ENCODE results near the gene IFIT1B. TPM values are rescaled to one million over a fixed set of nuclear protein-coding genes. Genes with fewer than 3 reads are reported as not detected.
"Not testable (repeated sequence)": the region's sequence is repeated elsewhere in the genome, so short reads cannot be mapped to it uniquely, and the experiment has no call there.

Gene IFIT1B
- total RNA-seq, 1 experiment from 2014 or later = not detected

DNA sequence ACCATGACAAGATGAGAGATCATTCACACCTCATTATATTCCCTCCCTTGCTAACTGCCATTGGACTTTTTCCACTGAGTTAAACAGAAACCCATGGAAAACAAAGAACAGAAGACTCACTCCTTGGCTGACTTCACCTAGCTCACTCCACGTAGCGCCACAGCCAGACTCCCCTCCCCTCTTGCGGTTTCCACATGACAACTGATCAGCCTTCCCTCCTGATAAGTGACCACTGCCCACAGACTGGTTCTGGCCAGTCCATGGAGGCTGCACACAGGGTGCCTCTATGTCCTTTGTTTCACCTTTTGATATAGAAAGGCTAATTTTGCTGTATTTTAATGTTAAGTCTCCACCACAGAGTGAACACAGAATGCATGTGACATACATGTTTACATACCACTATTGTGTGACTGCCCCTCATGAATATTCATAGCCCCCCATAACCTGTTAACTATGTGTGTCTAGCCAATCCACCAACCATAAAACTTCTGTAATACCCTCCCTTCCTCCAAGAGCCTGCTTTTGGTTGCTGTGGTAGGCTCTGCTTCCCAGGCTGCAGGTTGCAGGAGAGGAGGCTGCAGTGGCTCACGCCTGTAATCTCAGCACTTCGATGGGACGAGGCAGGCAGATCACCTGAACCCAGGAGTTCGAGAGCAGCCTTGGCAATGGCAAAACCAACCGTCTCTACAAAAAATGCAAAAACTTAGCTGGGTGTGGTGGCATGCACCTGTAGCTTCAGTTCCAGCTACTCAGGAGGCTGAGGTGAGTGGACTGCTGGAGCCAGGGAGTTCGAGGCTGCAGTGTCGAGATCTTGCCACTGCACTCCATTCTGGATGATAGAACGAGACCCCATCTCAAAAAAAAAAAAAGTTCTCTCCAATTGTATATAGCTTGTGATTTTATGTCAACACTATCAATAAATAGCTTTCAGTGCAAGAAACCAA, 26.5 kb downstream of the IFIT1B start:
- ChIA-PET POLR2A (ENCODE audit: unreplicated experiment) (no interaction called here), CTCF (no interaction called here)
- Histone ChIP-seq H3K27me3 (ENCODE audit: low read length) (no peaks in the 10 kb centered on the region), H3K9me3 (ENCODE audit: low read length) (no peaks in the 10 kb centered on the region), H3K36me3 (ENCODE audit: low read depth, low read length) (no peaks in the 10 kb centered on the region), H3K9me2 (replicated peaks; ENCODE audit: low read length) (no peaks in the 10 kb centered on the region), H3K4me2 (ENCODE audit: low read length) (no peak overlapping the region), H3K4me3 (ENCODE audit: low read length) (no peak overlapping the region), H3K27ac (ENCODE audit: low read length) (no peak overlapping the region), H4K20me1 (ENCODE audit: low read length) (no peaks in the 10 kb centered on the region), H3F3A (ENCODE audit: low read length, unreplicated experiment) (no peaks in the 10 kb centered on the region), H3K9ac (ENCODE audit: low read length) (no peak overlapping the region), H2AFZ (ENCODE audit: low read length) (no peak overlapping the region), H3K79me2 (ENCODE audit: low read length) (no peaks in the 10 kb centered on the region), H3K4me1 (ENCODE audit: insufficient read depth, low read length) (no peaks in the 10 kb centered on the region)
- DNase-seq (no peak), ATAC-seq (no peak)
- intact Hi-C loops (cut with micrococcal nuclease) = no loop called here
- TF ChIP-seq EZH2phosphoT487 (IDR thresholded peaks at IDR 0.05; ENCODE audit: borderline replicate concordance, low read length) = no peak
- TF ChIP-seq, protein P1, sequence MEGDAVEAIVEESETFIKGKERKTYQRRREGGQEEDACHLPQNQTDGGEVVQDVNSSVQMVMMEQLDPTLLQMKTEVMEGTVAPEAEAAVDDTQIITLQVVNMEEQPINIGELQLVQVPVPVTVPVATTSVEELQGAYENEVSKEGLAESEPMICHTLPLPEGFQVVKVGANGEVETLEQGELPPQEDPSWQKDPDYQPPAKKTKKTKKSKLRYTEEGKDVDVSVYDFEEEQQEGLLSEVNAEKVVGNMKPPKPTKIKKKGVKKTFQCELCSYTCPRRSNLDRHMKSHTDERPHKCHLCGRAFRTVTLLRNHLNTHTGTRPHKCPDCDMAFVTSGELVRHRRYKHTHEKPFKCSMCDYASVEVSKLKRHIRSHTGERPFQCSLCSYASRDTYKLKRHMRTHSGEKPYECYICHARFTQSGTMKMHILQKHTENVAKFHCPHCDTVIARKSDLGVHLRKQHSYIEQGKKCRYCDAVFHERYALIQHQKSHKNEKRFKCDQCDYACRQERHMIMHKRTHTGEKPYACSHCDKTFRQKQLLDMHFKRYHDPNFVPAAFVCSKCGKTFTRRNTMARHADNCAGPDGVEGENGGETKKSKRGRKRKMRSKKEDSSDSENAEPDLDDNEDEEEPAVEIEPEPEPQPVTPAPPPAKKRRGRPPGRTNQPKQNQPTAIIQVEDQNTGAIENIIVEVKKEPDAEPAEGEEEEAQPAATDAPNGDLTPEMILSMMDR (conservative IDR thresholded peaks at IDR 0.05; ENCODE audit: low read depth, low read length) = no peak
- no peak for TF ChIP-seq EZH2 (IDR thresholded peaks at IDR 0.05; ENCODE audit: low read length, unreplicated experiment)
- no TSS peak for BruUV-seq (replicated peaks)

DNA sequence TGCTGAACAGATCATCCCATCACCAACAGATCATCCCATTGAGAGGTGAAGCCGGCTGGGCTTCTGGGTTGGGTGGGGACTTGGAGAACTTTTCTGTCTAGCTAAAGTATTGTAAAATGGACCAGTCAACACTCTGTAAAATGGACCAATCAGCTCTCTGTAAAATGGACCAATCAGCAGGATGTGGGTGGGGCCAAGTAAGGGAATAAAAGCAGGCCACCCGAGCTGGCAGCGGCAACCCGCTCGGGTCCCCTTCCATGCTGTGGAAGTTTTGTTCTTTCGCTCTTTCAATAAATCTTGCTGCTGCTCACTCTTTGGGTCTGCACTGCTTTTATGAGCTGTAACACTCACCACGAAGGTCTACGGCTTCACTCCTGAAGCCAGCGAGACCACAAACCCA, 28.3 kb downstream of the IFIT1B start:
- H3K9me2 ChIP-seq (replicated peaks; ENCODE audit: low read length); BruUV-seq (replicated peaks); H3K9me3 ChIP-seq (ENCODE audit: low read length); H3K4me1 ChIP-seq (ENCODE audit: insufficient read depth, low read length); H3K79me2 ChIP-seq (ENCODE audit: low read length); POLR2A ChIA-PET (ENCODE audit: unreplicated experiment); H4K20me1 ChIP-seq (ENCODE audit: low read length); H3F3A ChIP-seq (ENCODE audit: low read length, unreplicated experiment); H3K27me3 ChIP-seq (ENCODE audit: low read length); CTCF ChIA-PET; H2AFZ ChIP-seq (ENCODE audit: low read length); ATAC-seq; H3K4me3 ChIP-seq (ENCODE audit: low read length); H3K27ac ChIP-seq (ENCODE audit: low read length); DNase-seq; H3K4me2 ChIP-seq (ENCODE audit: low read length); intact Hi-C loops (cut with micrococcal nuclease); H3K9ac ChIP-seq (ENCODE audit: low read length); H3K36me3 ChIP-seq (ENCODE audit: low read depth, low read length): not testable (repeated sequence)

DNA sequence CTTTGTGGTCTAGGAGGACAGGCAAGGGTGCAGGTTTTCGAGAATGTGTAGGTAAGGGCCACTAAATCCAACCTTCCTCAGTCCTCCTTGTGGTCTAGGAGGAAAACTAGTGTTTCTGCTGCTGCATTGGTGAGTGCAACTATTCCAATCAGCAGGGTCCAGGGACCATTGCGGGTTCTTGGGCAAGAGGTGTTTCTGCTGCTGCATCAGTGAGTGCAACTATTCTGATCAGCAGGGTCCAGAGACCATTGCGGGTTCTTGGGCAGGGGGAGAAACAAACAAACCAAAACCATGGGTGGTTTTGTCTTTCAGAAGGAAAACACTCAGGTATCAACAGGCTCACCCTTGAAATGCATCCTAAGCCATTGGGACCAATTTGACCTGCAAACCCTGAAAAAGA, 29.9 kb downstream of the IFIT1B start:
- H3K36me3 ChIP-seq (ENCODE audit: low read depth, low read length); H3K4me1 ChIP-seq (ENCODE audit: insufficient read depth, low read length); ATAC-seq; DNase-seq; BruUV-seq (replicated peaks); intact Hi-C loops (cut with micrococcal nuclease); H3K4me3 ChIP-seq (ENCODE audit: low read length); H3K9me3 ChIP-seq (ENCODE audit: low read length); H3K9me2 ChIP-seq (replicated peaks; ENCODE audit: low read length); CTCF ChIA-PET; H3K79me2 ChIP-seq (ENCODE audit: low read length); H3K27me3 ChIP-seq (ENCODE audit: low read length); H3F3A ChIP-seq (ENCODE audit: low read length, unreplicated experiment); H2AFZ ChIP-seq (ENCODE audit: low read length); H3K4me2 ChIP-seq (ENCODE audit: low read length); H3K9ac ChIP-seq (ENCODE audit: low read length); H3K27ac ChIP-seq (ENCODE audit: low read length); H4K20me1 ChIP-seq (ENCODE audit: low read length): not testable (repeated sequence)
- POLR2A ChIA-PET (ENCODE audit: unreplicated experiment) = interaction anchor here (0.6 kb wide), 1 partner anchor 59 kb away, joined by 4 read pairs; no protein-coding TSS in a partner anchor

DNA sequence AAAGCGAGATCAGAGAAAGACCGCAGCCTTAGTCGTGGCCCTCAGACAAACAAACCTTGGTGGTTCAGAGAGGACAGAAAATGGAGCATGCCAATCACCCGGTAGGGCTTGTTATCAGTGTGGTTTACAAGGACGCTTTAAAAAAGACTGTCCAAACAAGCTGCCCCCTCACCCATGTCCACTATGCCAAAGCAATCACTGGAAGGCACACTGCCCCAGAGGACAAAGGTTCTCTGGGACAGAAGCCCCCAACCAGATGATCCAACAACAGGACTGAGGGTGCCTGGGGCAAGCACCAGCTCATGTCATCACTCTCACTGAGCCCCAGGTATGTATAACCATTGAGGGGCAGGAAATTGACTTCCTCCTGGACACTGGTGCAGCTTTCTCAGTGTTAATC, 31.4 kb downstream of the IFIT1B start:
- POLR2A ChIA-PET (ENCODE audit: unreplicated experiment); H3K9ac ChIP-seq (ENCODE audit: low read length); ATAC-seq; H3F3A ChIP-seq (ENCODE audit: low read length, unreplicated experiment); BruUV-seq (replicated peaks); H3K4me3 ChIP-seq (ENCODE audit: low read length); CTCF ChIA-PET; H3K27me3 ChIP-seq (ENCODE audit: low read length); DNase-seq; H3K36me3 ChIP-seq (ENCODE audit: low read depth, low read length); H4K20me1 ChIP-seq (ENCODE audit: low read length); H3K4me2 ChIP-seq (ENCODE audit: low read length); H3K27ac ChIP-seq (ENCODE audit: low read length); H3K9me2 ChIP-seq (replicated peaks; ENCODE audit: low read length); H2AFZ ChIP-seq (ENCODE audit: low read length); intact Hi-C loops (cut with micrococcal nuclease); H3K4me1 ChIP-seq (ENCODE audit: insufficient read depth, low read length); H3K9me3 ChIP-seq (ENCODE audit: low read length): not testable (repeated sequence)
- H3K79me2 ChIP-seq (ENCODE audit: low read length) = peaks cover 12% of the 10 kb centered on the region

DNA sequence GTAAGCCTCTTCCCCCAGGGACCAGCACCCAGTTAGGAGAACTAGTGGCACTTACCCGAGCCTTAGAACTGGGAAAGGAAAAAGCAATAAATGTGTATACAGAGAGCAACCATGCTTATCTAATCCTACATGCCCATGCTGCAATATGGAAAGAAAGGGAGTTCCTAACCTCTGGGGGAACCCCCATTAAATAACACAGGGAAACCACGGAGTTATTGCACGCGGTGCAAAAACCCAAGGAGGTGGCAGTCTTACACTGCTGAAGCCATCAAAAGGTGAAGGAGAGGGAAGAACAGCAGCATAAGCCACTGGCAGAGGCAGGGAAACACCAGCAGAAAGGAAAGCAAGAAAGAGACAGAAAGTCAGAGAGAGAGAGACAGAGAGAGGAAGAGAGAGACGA, 32.7 kb downstream of the IFIT1B start:
- H3K79me2 ChIP-seq (ENCODE audit: low read length) = peaks cover 25% of the 10 kb centered on the region
- intact Hi-C loops (cut with micrococcal nuclease); H3F3A ChIP-seq (ENCODE audit: low read length, unreplicated experiment); CTCF ChIA-PET; H3K27ac ChIP-seq (ENCODE audit: low read length); H3K27me3 ChIP-seq (ENCODE audit: low read length); BruUV-seq (replicated peaks); ATAC-seq; H3K4me1 ChIP-seq (ENCODE audit: insufficient read depth, low read length); H3K9ac ChIP-seq (ENCODE audit: low read length); H3K4me2 ChIP-seq (ENCODE audit: low read length); H3K4me3 ChIP-seq (ENCODE audit: low read length); H3K9me2 ChIP-seq (replicated peaks; ENCODE audit: low read length); H4K20me1 ChIP-seq (ENCODE audit: low read length); H3K36me3 ChIP-seq (ENCODE audit: low read depth, low read length); DNase-seq; POLR2A ChIA-PET (ENCODE audit: unreplicated experiment); H3K9me3 ChIP-seq (ENCODE audit: low read length); H2AFZ ChIP-seq (ENCODE audit: low read length): not testable (repeated sequence)

DNA sequence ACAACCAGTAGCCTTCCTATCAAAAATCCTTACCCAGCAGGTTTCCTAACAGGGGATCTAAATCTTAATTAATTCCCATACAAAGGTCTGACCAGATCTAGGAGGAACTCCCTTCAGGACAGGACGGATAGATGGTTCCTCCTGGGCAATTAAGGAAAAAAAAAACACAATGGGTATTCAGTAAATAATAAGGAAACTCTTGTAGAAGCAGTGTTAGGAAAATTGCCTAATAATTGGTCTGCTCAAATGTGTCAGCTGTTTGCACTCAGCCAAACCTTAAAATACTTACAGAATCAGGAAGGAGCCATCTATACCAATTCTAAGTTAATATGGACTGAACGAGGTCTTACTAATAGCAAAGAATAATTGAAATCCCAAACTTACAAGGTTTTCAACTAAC, 33.3 kb downstream of the IFIT1B start:
- H3F3A ChIP-seq (ENCODE audit: low read length, unreplicated experiment); H3K27ac ChIP-seq (ENCODE audit: low read length); CTCF ChIA-PET; H3K4me2 ChIP-seq (ENCODE audit: low read length); intact Hi-C loops (cut with micrococcal nuclease); H2AFZ ChIP-seq (ENCODE audit: low read length); BruUV-seq (replicated peaks); ATAC-seq; H3K4me3 ChIP-seq (ENCODE audit: low read length); H3K9me2 ChIP-seq (replicated peaks; ENCODE audit: low read length); H3K9me3 ChIP-seq (ENCODE audit: low read length); DNase-seq; H3K36me3 ChIP-seq (ENCODE audit: low read depth, low read length); H3K27me3 ChIP-seq (ENCODE audit: low read length); H4K20me1 ChIP-seq (ENCODE audit: low read length); POLR2A ChIA-PET (ENCODE audit: unreplicated experiment); H3K9ac ChIP-seq (ENCODE audit: low read length): not testable (repeated sequence)
- Histone ChIP-seq H3K79me2 (ENCODE audit: low read length) (peaks cover 30% of the 10 kb centered on the region), H3K4me1 (ENCODE audit: insufficient read depth, low read length) (peaks cover 11% of the 10 kb centered on the region)
